WTC11 (cell line): ENCODE measurements around the gene ADGRF3. TPM values are rescaled to one million over a fixed set of nuclear protein-coding genes. Genes with fewer than 3 reads are reported as not detected.

Source experiments
- ATAC-seq: fragments of 200-7000 bp; cut with Tn5 transposase; 2 replicates; pipeline ENCODE4 v1.10.0; 2021; ENCODE audit warnings: mild to moderate bottlenecking, moderate library complexity
- CTCF ChIA-PET: fragments of 300-600 bp; sonication (Branson Sonifier 250); formaldehyde crosslinking; loops from one replicate; lab custom pipeline; 2021; ENCODE audit warnings: antibody characterized with exemption; lab: Charles Lee
- POLR2A ChIA-PET: fragments of 350-600 bp; sonication (Branson Sonifier 250); formaldehyde crosslinking; loops from one replicate; lab custom pipeline; 2021; ENCODE audit warnings: antibody characterized with exemption; lab: Charles Lee
- DNase-seq: peaks from one replicate; pipeline ENCODE4 v3.0.0; 2021; ENCODE audit warnings: low spot score
- H3K27ac Mint-ChIP-seq: 2 replicates; pipeline ENCODE4 v1.8.0; 2021; ENCODE audit warnings: mixed read lengths
- H3K27me3 Mint-ChIP-seq: 2 replicates; pipeline ENCODE4 v1.8.0; 2021; ENCODE audit warnings: low read depth, mild to moderate bottlenecking, moderate library complexity, mixed read lengths
- H3K36me3 Mint-ChIP-seq: 2 replicates; pipeline ENCODE4 v1.8.0; 2021; ENCODE audit warnings: mixed read lengths
- H3K4me1 Mint-ChIP-seq: 2 replicates; pipeline ENCODE4 v1.8.0; 2022; ENCODE audit warnings: mixed read lengths
- H3K4me3 Mint-ChIP-seq: 2 replicates; pipeline ENCODE4 v1.8.0; 2021; ENCODE audit warnings: mild to moderate bottlenecking, moderate library complexity, mixed read lengths
- H3K9me3 Mint-ChIP-seq: 2 replicates; pipeline ENCODE4 v1.8.0; 2021; ENCODE audit warnings: mixed read lengths
- CBFB ChIP-seq: sonication (generic); formaldehyde crosslinking; IDR thresholded peaks from 2 replicates; pipeline ENCODE4 v1.8.1; 2022; ENCODE audit warnings: mild to moderate bottlenecking, low read depth, missing genetic modification reagents
- E2F5 ChIP-seq: sonication (generic); formaldehyde crosslinking; IDR thresholded peaks from 2 replicates; pipeline ENCODE4 v1.8.1; 2022; ENCODE audit warnings: mild to moderate bottlenecking, moderate library complexity, missing genetic modification reagents
- ERG ChIP-seq: fragments of 250-450 bp; sonication (Bioruptor Pico); IDR thresholded peaks from 2 replicates; pipeline ENCODE4 v1.8.0; 2021; ENCODE audit warnings: mild to moderate bottlenecking
- ESRRA ChIP-seq: sonication (generic); formaldehyde crosslinking; IDR thresholded peaks from 2 replicates; pipeline ENCODE4 v1.8.1; 2022; ENCODE audit warnings: mild to moderate bottlenecking, missing genetic modification reagents, borderline replicate concordance
- ETV6 ChIP-seq: sonication (generic); formaldehyde crosslinking; IDR thresholded peaks from 2 replicates; pipeline ENCODE4 v1.8.1; 2022; ENCODE audit warnings: mild to moderate bottlenecking, missing genetic modification reagents
- IRF1 ChIP-seq: sonication (generic); formaldehyde crosslinking; IDR thresholded peaks from 2 replicates; pipeline ENCODE4 v1.8.0; 2023; ENCODE audit warnings: missing genetic modification reagents
- NFYB ChIP-seq: sonication (generic); formaldehyde crosslinking; conservative IDR thresholded peaks from 2 replicates; pipeline ENCODE4 v1.8.0; 2022; ENCODE audit warnings: low read depth, missing genetic modification reagents
- SP1 ChIP-seq: sonication (generic); formaldehyde crosslinking; conservative IDR thresholded peaks from 2 replicates; pipeline ENCODE4 v1.8.1; 2022; ENCODE audit warnings: missing genetic modification reagents
- STAT6 ChIP-seq: sonication (generic); formaldehyde crosslinking; conservative IDR thresholded peaks from 2 replicates; pipeline ENCODE4 v1.8.1; 2023; ENCODE audit warnings: mild to moderate bottlenecking, low read depth, missing genetic modification reagents, moderate library complexity
- ZNF263 ChIP-seq: sonication (generic); formaldehyde crosslinking; IDR thresholded peaks from 2 replicates; pipeline ENCODE4 v1.8.1; 2022; ENCODE audit warnings: low read depth, mild to moderate bottlenecking, moderate library complexity, missing genetic modification reagents
- ZNF532 ChIP-seq: fragments of 250-450 bp; sonication (Bioruptor Pico); IDR thresholded peaks from 2 replicates; pipeline ENCODE4 v1.9.0; 2021; ENCODE audit warnings: mild to moderate bottlenecking, borderline replicate concordance
- total RNA-seq: library from RNA; stranded (reverse); gene quantifications from 3 replicates; pipeline ENCODE4 v1.2.3, GENCODE V29; 2021
- TF ChIP-seq, protein P1 (sequence below): sonication (generic); formaldehyde crosslinking; IDR thresholded peaks from 2 replicates; pipeline ENCODE4 v1.8.1; 2023; ENCODE audit warnings: mild to moderate bottlenecking, missing genetic modification reagents, borderline replicate concordance
- TF ChIP-seq, protein P2 (sequence below): fragments of 250-450 bp; sonication (Bioruptor Pico); IDR thresholded peaks from 2 replicates; pipeline ENCODE4 v1.9.0; 2021; ENCODE audit warnings: mild to moderate bottlenecking
- TF ChIP-seq, protein P3 (sequence below): sonication (generic); formaldehyde crosslinking; IDR thresholded peaks from 2 replicates; pipeline ENCODE4 v1.8.0; 2023; ENCODE audit warnings: missing genetic modification reagents, mild to moderate bottlenecking, borderline replicate concordance

ADGRF3 gene
- total RNA-seq, 1 experiment from 2014 or later: 0.48 TPM

- TF ChIP-seq, protein P1, sequence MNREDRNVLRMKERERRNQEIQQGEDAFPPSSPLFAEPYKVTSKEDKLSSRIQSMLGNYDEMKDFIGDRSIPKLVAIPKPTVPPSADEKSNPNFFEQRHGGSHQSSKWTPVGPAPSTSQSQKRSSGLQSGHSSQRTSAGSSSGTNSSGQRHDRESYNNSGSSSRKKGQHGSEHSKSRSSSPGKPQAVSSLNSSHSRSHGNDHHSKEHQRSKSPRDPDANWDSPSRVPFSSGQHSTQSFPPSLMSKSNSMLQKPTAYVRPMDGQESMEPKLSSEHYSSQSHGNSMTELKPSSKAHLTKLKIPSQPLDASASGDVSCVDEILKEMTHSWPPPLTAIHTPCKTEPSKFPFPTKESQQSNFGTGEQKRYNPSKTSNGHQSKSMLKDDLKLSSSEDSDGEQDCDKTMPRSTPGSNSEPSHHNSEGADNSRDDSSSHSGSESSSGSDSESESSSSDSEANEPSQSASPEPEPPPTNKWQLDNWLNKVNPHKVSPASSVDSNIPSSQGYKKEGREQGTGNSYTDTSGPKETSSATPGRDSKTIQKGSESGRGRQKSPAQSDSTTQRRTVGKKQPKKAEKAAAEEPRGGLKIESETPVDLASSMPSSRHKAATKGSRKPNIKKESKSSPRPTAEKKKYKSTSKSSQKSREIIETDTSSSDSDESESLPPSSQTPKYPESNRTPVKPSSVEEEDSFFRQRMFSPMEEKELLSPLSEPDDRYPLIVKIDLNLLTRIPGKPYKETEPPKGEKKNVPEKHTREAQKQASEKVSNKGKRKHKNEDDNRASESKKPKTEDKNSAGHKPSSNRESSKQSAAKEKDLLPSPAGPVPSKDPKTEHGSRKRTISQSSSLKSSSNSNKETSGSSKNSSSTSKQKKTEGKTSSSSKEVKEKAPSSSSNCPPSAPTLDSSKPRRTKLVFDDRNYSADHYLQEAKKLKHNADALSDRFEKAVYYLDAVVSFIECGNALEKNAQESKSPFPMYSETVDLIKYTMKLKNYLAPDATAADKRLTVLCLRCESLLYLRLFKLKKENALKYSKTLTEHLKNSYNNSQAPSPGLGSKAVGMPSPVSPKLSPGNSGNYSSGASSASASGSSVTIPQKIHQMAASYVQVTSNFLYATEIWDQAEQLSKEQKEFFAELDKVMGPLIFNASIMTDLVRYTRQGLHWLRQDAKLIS (CRISPR knock-in tag): no peak
- no peak for TF ChIP-seq NFYB
These were observed 48.8 kb upstream of the ADGRF3 start (continued) for GRCh38 chr2:26395394-26395793.

DNA sequence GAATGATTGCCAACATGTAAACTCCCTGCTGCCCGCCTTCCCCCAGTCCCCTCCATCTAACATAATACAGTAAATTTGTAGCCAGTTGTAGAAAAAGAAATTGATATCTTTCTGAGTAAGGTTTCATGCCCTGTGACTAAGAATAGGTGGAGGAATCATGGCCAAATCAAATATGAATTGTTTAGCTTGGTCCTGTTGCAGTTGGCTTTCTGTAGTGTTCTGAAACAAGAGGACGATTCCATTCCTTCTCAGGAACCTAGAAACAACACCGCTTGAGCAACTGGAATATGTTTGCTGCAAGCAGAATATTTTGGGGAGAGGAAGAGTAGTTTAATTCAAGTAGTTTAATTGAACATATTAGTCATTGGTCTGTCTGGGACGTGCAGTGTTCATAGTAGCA is 48.1 kb upstream of the ADGRF3 start:
- peaks cover 4% of the 10 kb centered on the region for H3K36me3 Mint-ChIP-seq
- ATAC-seq (no peak), DNase-seq (no peak)
- TF ChIP-seq ZNF263 (CRISPR knock-in tag) (no peak), ERG (CRISPR knock-in tag) (no peak), ETV6 (CRISPR knock-in tag) (no peak), SP1 (CRISPR knock-in tag) (no peak)
- POLR2A ChIA-PET: no interaction called here
- H3K27ac Mint-ChIP-seq: no peak overlapping the region
- no peak overlapping the region for H3K4me3 Mint-ChIP-seq
- CTCF ChIA-PET: no interaction called here
- no peaks in the 10 kb centered on the region for H3K27me3 Mint-ChIP-seq
- no peaks in the 10 kb centered on the region for H3K4me1 Mint-ChIP-seq
- no peaks in the 10 kb centered on the region for H3K9me3 Mint-ChIP-seq

DNA sequence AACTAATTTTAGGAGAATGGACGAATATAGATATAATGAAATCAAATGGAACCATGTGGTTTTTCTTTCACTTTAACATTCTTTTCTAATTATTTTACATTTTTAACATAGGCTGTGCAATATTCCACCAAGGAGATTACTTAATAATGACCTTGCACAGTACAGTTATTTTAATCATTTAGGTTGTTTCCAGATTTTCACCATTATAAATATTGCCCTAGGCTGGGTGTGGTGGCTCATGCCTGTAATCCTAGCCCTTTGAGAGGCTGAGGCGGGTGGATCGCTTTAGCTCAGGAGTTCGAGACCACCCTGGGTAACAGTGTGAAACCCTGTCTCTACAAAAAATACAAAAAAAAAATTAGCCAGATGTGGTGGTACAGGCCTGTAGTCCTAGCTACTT is 40.6 kb upstream of the ADGRF3 start:
- CTCF ChIA-PET: interaction anchor here (0.6 kb wide), 1 partner anchor 45 kb away, joined by 5 read pairs; no protein-coding TSS in a partner anchor
- POLR2A ChIA-PET: no interaction called here
- Mint-ChIP-seq H3K27me3 (no peaks in the 10 kb centered on the region), H3K36me3 (peaks cover 23% of the 10 kb centered on the region), H3K4me3 (no peak overlapping the region), H3K27ac (no peak overlapping the region), H3K4me1 (no peaks in the 10 kb centered on the region), H3K9me3 (no peaks in the 10 kb centered on the region)
- DNase-seq: no peak
- no peak for ATAC-seq
- TF ChIP-seq, protein P2, sequence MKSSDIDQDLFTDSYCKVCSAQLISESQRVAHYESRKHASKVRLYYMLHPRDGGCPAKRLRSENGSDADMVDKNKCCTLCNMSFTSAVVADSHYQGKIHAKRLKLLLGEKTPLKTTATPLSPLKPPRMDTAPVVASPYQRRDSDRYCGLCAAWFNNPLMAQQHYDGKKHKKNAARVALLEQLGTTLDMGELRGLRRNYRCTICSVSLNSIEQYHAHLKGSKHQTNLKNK (CRISPR knock-in tag): no peak
- TF ChIP-seq STAT6 (CRISPR knock-in tag): no peak
- TF ChIP-seq, protein P3, sequence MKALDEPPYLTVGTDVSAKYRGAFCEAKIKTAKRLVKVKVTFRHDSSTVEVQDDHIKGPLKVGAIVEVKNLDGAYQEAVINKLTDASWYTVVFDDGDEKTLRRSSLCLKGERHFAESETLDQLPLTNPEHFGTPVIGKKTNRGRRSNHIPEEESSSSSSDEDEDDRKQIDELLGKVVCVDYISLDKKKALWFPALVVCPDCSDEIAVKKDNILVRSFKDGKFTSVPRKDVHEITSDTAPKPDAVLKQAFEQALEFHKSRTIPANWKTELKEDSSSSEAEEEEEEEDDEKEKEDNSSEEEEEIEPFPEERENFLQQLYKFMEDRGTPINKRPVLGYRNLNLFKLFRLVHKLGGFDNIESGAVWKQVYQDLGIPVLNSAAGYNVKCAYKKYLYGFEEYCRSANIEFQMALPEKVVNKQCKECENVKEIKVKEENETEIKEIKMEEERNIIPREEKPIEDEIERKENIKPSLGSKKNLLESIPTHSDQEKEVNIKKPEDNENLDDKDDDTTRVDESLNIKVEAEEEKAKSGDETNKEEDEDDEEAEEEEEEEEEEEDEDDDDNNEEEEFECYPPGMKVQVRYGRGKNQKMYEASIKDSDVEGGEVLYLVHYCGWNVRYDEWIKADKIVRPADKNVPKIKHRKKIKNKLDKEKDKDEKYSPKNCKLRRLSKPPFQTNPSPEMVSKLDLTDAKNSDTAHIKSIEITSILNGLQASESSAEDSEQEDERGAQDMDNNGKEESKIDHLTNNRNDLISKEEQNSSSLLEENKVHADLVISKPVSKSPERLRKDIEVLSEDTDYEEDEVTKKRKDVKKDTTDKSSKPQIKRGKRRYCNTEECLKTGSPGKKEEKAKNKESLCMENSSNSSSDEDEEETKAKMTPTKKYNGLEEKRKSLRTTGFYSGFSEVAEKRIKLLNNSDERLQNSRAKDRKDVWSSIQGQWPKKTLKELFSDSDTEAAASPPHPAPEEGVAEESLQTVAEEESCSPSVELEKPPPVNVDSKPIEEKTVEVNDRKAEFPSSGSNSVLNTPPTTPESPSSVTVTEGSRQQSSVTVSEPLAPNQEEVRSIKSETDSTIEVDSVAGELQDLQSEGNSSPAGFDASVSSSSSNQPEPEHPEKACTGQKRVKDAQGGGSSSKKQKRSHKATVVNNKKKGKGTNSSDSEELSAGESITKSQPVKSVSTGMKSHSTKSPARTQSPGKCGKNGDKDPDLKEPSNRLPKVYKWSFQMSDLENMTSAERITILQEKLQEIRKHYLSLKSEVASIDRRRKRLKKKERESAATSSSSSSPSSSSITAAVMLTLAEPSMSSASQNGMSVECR (CRISPR knock-in tag): no peak
- no peak for TF ChIP-seq ZNF532 (CRISPR knock-in tag)
- no peak for TF ChIP-seq CBFB (CRISPR knock-in tag)
- no peak for TF ChIP-seq E2F5 (CRISPR knock-in tag)
- no peak for TF ChIP-seq IRF1
- TF ChIP-seq ESRRA: no peak
